DOHH2 (cell line): ENCODE results near the gene LIMS1.
"Not testable (repeated sequence)": the region's sequence is repeated elsewhere in the genome, so short reads cannot be mapped to it uniquely, and the experiment has no call there.

ENCODE experiments used
- CTCF ChIP-seq: fragments of 200-600 bp; sonication (generic); IDR thresholded peaks from one replicate; pipeline ENCODE4 v1.5.1; 2014; ENCODE audit warnings: antibody characterized with exemption, mild to moderate bottlenecking, low read depth, low read length; ENCODE audit not compliant: poor library complexity, severe bottlenecking
- EZH2phosphoT487 ChIP-seq: fragments of 200-600 bp; sonication (generic); IDR thresholded peaks from 2 replicates; pipeline ENCODE4 v1.6.1; 2017; ENCODE audit warnings: borderline replicate concordance, mild to moderate bottlenecking, antibody characterized with exemption, low read length, moderate library complexity, mixed read lengths

- not testable (repeated sequence) for TF ChIP-seq EZH2phosphoT487, CTCF
Measured at GRCh38 chr2:108680805-108681204, 146.5 kb downstream of the LIMS1 start.
